A549 (cell line): ENCODE data around the gene RASGRF1.

ENCODE experiments used
- CTCF ChIP-seq: fragments of >200 bp; sonication (Bioruptor Twin); formaldehyde crosslinking; IDR thresholded peaks from 3 replicates; pipeline ENCODE4 v1.5.1; 2016
- ELK1 ChIP-seq: fragments of 150-350 bp; IDR thresholded peaks from 2 replicates; pipeline ENCODE4 v1.6.1; 2014; ENCODE audit warnings: low read depth, mild to moderate bottlenecking, low read length
- EP300 ChIP-seq, 2 experiments: fragments of >200 bp; sonication (Bioruptor Twin); formaldehyde crosslinking; IDR thresholded peaks; 2 replicates in 1 of 2; 3 replicates in 1 of 2; pipeline ENCODE4 v1.6.1; 2016 to 2017
- HMGXB4 ChIP-seq: fragments of 250-450 bp; sonication (Bioruptor Pico); IDR thresholded peaks from 2 replicates; pipeline ENCODE4 v1.5.0; 2021; ENCODE audit warnings: mild to moderate bottlenecking, moderate library complexity, borderline replicate concordance
- JUN ChIP-seq, 2 experiments: fragments of >200 bp; sonication (Bioruptor Twin); formaldehyde crosslinking; IDR thresholded peaks; 2 replicates in 1 of 2; 3 replicates in 1 of 2; pipeline ENCODE4 v1.6.1; 2016 to 2017
- KDM5A ChIP-seq: fragments of 200-600 bp; sonication (generic); IDR thresholded peaks from 2 replicates; pipeline ENCODE4 v1.6.1; 2016; ENCODE audit warnings: antibody characterized with exemption, mild to moderate bottlenecking
- POLR2A ChIP-seq: IDR thresholded peaks from 2 replicates; pipeline ENCODE4 v1.6.1; 2012; ENCODE audit warnings: mild to moderate bottlenecking, low read length
- RCOR1 ChIP-seq: fragments of 150-350 bp; IDR thresholded peaks from 2 replicates; pipeline ENCODE4 v1.6.1; 2014; ENCODE audit warnings: antibody characterized with exemption, low read length, low read depth
- RFX5 ChIP-seq: fragments of 450-650 bp; IDR thresholded peaks from 2 replicates; pipeline ENCODE4 v1.7.1; 2014; ENCODE audit warnings: antibody characterized with exemption, mild to moderate bottlenecking, moderate library complexity
- TP53 ChIP-seq: fragments of 250-450 bp; sonication (Bioruptor Pico); IDR thresholded peaks from 2 replicates; pipeline ENCODE4 v1.5.0; 2021; ENCODE audit warnings: mild to moderate bottlenecking, moderate library complexity

GRCh38 chr15:78914027-78914764 is 176.4 kb downstream of the RASGRF1 start:
- no peak for TF ChIP-seq TP53 (CRISPR knock-in tag)
- TF ChIP-seq CTCF, result no peak
- TF ChIP-seq POLR2A, result no peak
- no peak for TF ChIP-seq RCOR1
- no peak for TF ChIP-seq HMGXB4 (CRISPR knock-in tag)
- no peak for TF ChIP-seq EP300 (IDR thresholded peaks at IDR 0.05)
- TF ChIP-seq RFX5, result no peak
- TF ChIP-seq KDM5A, result no peak
- no peak for TF ChIP-seq JUN (IDR thresholded peaks at IDR 0.05)
- TF ChIP-seq ELK1, result no peak
